Activated naive CD4-positive, alpha-beta T cell treated with Interleukin-2 at 50 U/mL for 16 hours (primary cell): ENCODE measurements around the gene SMAD3.
A peak's percentile ranks its signal among the peaks of the same experiment; 100 is the strongest.

Experiments
- DNase-seq: peaks from one replicate; pipeline ENCODE4 v3.0.0-alpha.2; 2020

SMAD3 gene

DNA sequence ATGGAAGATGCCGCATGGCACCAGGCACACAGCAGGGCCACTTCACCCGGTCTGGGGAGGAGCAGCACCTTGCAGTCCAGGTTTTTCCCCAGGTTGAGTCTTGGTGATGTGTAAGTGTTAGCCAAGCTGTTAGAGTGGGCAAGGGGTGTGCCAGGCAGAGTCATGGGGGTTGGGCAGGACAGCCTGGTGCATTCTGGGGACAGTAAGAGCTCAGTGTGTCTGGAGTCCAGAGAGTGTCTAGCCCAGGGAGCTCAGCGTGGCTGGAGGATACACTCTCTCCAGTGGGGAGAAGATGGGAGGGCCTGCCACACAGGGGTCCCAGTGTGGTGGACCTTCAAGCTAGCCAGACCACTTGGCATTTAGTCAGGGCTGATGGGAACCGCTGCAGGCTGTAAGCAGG lies 101.7 kb downstream of the SMAD3 start:
- DNase-seq, result no peak

DNA sequence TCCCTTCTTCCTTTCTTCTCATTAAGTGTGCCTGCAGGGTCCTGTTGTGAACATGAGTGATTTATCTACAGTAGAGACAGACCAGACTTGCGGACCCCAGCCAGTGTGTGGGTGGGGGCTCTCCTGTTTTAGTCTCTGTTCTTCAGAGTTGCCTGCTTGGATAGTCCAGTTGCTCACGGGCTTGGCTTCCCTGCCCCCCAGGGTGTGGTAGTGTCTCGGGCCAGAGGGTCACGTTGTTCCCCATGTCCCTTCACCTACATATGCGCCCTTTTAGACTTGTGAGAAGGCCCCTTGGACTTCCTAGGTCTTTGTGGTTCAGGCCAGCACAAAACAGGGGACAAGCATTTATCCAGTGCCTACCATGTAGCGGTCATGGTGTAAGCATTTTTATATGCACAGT lies 103.3 kb downstream of the SMAD3 start:
- DNase-seq, result no peak

DNA sequence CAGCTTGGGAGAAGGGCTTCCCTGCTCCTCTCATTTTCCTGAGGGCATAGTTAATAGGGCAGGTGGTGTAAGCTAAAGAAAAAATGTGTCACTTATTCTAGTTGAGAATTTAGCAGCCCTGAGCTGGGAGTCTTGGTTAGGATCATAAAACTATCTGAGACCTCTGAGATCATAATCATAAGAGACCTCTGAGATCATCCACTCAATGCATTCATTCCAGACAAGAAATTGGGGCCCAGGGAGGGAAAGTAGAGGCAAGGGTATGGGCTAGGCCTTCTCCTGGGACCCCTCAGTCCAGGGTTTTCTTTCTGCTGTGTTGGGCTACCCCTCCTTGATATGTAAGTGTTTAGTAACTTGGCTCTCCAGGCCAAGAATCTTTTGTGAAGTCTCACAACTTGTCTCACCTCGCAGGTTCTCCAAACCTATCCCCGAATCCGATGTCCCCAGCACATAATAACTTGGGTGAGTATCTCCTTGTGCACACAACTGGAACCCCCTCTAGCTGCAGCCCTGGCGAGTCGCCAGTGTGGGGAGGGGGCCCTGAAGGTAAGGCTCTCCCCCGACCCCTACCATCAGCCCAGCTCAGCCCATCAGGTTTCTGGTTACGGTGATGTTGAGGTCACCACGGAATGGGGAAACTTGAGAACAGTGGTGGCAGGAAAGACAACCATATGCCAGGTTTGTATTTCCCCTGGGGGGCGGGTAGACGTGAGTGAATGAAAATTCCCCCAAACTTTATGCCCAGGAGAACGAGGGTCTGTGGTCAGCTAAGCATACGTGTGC lies 104.9 kb downstream of the SMAD3 start:
- DNase-seq, result no peak

DNA sequence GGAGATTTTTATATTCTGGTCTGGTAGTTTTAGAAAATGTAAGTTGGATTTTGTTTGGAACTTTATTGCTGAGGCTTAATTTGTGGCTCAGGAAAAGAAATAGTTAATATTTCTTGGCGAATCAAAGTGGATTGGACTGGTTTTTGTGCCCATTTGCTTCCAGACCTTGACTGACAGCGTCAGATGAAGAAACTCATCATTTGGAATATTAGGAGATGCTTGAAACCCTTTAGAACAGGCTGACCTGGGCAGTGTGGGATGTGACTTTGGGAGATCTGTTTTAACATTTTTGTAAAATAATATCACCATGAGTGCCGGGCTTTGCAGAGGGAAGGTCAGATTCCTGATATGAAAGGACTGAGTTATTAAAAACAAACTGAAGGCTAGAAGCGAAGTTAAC lies 106.1 kb downstream of the SMAD3 start:
- no peak for DNase-seq

DNA sequence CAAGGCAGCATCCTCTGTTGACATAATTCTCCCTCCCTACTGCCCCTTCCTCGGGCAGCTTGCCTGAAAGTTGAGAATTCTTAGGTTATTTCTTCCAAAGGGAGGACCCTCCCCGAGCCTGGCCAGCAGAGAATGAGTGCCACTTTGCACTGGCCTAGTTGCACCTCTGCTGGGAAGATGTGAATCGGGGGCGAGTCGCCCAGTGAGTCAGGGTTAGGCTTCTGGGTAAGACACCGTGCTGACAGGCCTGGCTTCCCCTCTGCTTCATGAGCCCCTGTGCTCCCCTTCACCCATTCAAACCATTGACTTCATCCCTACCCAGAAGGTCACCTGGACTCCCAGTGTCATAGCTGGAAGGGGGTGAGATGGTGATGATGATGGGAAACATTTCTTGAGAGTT lies 106.8 kb downstream of the SMAD3 start:
- no peak for DNase-seq

DNA sequence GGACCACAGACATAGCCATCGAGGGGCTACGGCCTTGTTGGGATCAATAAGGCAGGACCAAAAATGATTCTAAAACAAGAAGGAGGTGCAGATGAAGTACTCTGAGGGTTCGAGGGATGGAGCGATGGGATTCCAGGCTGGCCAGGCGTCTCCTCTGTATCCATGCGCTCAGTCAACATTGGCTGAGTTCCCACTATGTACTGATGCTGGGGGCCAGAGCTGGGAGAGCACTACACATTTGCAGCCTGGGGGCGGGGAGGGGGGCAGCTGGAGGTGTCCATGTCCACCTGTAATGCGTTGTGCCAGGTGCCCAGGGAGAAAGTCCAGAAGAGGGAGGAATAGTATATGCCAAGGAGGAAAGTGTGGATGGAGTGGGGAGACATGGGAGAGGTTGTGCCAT lies 107.6 kb downstream of the SMAD3 start:
- no peak for DNase-seq

DNA sequence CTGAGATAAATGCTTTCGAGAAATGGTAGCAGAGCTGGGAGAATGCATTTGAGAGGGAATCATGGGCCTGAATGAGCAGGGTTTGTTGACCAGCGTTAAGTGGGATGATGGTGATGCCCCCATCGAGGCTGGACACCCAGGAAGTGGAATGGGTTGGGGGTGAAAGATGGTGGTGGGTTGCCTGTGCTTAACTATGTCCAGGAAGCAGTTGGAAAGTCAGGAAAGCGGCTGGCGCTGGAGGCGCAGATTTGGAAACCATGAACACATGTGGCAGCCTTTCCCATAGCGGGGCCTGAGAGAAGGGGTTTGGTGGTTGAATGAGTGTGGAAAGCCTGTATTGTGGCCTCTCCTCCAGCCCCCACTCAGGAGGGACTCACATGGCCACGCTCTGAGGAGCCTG lies 108.4 kb downstream of the SMAD3 start:
- no peak for DNase-seq

DNA sequence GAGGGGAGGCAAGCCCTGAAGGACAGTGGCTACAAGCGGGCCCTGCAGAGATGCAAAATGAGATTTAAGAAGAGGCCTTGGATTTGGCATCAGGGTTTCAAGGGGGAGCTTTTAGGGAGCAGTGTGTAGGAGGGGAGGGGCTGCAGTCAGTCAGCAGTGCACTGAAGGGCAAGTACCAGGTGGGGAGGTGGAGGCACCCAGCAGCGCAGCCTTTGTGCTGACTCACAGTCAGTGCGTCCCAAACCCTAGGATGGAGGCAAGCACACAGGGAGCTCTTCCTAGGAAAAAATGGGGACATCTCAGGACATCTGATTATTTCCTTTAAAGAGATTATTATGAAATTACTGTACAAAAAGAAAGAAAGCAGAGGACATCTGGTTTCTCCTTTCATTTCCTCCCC lies 109.0 kb downstream of the SMAD3 start:
- no peak for DNase-seq

DNA sequence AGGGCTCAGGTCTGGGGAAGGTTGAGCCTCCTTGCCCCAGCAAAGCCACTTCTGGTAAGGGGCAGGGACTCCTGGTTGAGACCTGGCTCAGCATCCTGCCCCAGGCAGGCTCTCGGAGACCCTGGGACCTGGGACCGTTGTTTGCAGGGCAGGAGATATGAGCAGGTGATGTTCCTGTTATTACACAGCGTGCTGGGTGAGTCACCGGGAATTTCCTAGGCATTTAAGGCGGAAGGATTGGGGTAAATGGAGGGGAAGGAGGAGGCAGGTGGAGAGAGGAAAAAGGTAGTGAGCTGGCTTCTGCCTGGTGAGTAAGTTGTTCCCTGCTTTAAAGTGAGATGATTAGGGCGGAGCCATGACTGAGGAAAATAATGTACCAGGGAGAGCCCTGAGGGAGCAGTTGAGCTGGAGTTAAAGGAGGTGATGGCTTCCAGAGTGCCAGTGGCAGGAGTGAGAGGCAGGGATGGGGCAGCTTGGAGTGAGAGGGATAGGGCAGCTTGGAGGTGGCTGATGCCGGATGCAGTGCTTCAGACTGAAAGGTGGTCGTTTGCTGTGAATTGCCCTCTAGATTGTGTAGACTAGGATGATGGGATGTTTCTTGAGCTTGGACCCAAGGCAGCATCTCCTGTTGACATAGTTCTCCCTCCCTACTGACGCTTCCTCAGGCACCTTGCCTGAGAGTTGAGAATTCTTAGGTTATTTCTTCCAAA lies 109.6 kb downstream of the SMAD3 start:
- DNase-seq, result peak; percentile 49

DNA sequence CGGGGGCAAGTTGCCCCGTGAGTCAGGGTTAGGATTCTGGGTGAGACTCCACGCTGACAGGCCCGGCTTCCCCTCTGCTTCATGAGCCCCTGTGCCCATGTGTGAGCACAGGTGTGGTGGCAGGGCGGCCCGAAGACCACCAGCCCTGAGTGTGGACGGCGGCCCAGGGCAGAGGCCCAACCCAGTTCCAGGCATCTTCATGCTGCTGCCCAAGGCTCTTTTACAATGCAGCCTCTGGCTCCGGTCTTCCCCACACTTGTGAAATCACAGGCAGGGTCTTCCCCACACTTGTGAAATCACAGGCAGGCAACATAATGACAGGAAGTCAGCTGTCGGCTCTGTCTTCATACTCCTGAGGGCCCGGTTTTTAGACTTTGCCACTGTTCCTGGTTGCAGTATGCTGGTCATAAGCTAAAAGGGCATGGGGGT lies 110.3 kb downstream of the SMAD3 start:
- DNase-seq, result no peak

DNA sequence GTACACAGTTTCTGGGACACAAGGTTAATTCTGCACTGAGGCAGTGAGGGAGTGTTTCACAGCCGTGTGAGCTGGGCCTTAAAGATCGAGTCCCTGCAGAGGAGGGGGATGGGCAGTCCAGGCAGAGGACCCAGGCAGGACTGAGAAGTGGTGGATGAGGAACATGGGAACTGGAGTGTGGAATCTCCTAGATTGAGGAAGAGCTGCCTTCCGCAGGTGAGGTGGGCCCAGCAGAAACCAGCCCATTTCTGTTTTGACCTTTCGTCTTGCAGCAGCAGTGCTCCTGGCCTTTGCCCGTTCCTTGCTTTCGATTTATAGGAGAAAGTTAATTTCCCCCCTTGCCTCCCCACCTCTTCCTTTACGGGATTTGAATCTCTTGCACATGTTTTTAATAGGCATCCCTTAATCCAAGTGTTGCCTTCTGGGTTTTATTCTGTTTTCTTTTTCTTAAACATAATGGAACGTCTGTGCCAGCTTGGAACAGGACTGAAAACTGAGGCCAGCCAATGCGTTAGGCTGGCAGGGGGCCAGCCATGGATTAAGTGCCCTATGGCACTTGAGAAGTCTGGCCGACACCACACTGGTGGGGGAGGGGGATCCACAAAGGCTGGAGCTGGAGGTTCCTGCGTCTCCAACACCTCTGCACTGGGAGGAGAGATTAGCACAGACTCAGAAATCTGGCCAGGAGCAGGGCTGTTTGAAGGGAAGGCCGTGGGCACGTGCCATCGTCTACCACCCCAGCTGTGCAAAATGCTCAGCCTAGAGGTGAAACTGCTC lies 111.0 kb downstream of the SMAD3 start:
- DNase-seq, result no peak

DNA sequence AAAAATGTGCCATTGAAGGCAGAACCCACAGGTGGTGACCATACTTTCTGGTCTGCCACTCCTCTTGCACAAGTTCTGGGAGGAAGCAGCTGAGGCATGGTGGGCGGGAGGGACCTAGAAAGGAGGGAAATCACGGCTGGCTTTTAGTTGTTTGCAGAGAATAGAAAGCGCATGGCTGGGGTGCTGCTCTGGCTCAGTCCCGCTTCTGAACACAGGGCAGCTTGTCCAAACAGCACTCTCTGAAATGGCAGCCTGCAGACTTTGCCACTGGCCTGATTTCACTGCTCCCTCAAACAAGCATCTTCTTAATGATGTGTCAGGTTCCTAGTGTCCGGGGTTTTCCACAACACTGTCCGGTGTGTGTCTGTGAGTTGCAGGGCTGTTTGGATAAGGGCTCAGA lies 112.3 kb downstream of the SMAD3 start:
- DNase-seq, result no peak

DNA sequence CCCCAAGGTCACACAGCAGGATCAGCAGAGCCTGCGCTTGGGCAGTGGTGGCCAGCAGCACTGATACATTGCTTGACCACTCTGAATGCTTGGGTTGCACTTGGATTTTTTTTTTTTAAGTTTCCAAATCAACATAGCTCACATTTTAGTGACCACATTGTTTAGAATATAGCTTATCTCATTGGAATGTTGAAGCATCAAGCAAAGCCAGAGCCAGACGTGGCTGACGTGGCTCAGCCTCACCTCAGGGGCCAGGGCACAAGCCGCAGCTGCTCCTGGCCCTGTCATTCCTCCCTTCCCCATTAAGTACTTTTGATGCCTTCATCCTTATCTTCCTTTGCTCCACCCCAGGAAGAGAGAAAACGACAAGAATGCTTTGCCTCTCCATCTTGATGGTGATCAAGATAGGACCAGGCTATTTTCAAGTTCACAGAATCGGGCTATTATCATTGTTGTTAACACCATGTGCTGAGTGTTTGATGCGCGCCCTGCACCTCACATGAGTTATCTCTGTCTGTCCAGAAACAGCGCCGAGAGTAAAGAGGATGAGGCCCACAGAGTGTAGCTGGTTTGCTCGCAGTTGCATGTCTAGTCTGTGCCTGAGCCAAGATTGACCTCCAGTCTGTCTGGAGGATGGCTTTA lies 113.3 kb downstream of the SMAD3 start:
- DNase-seq, result no peak

DNA sequence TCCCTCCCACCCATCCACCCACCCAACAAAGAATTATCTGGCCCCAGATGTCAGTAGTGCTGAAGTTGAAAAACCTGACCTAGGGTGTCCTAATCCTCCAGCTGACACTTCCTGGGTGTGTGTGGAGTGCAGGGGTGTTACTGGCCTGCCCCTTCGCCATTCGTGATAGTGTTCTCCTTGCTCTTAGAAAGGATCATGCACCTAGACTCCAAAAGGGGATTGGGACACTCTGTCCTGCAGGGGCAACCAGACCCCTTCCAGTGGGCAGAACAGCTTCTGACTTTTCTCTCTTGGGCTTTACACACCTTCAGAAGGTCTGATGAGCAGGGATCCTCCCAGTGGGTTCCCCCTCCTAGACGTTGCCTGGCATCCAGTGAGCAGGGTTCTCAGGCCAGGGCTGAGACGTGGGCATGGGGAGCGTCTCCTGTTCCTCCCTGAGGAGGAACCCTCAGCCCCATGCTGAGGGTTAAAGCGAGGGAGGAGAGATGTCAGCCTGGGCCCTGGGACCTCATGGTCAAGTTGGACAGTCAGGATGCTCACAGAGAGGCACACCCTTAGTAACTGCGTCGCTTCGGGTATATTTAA lies 114.1 kb downstream of the SMAD3 start:
- DNase-seq, result no peak

DNA sequence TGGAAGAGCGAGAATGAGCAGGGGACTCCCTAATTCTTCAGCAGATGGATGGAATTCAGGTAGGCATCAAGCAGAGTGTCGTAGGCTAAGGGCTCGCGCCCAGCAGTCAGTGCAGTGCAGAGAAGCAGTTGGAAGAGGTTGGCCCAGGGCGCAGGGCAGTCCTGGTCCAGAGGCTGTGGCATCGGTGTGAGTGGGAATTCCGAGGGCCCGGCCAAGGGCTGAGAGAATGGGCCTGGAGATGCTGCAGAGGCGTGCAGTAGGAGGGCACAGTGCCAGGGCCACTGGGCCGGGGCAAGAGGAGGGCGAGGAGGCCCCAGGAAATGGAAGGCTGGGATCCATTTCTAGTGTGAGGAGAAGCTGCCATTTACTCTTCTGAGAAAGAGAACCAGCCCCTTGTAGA lies 114.6 kb downstream of the SMAD3 start:
- no peak for DNase-seq

DNA sequence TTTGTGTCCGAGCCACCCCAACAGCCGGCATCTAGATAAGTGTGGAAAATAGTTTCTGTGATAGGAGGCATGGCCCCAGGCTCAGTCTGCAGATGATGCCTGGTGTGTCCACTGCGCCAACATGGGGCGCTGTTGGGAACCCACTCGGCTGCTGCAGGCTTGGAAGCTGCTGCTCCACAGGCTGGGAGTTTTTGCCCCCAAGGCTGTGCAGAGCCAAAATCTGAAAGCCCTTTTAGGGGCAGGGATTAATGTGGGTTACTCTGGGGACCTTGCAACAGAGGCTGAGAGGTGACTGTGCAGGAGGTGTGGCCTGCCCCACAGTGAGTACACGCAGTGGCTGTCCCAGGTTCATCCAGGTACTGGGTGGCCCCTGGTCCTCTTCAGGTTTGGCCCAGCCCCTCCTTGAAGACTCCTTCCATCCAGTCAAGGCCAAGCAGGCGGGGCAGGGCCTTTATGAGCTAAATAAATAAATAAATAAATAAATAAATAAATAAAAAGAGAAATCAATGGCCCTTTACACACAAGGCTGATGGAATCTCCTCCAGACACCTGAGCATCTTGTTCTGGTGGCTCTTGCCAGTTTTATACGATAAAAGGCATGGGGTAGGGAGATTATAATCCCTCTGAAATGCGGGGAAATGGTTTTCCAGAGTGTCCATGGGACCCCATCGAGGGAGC lies 115.3 kb downstream of the SMAD3 start:
- no peak for DNase-seq

DNA sequence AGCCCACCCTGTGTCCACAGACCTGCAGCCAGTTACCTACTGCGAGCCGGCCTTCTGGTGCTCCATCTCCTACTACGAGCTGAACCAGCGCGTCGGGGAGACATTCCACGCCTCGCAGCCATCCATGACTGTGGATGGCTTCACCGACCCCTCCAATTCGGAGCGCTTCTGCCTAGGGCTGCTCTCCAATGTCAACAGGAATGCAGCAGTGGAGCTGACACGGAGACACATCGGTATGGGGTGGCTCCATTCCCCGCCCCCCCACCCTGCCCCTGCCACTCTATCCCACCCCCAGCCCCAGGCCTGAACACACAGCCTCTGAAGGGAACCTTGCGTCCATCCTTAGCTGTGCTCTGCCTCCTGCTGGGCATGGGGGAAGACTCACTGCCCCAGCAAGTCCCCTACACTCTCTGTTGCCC lies 115.8 kb downstream of the SMAD3 start:
- no peak for DNase-seq

DNA sequence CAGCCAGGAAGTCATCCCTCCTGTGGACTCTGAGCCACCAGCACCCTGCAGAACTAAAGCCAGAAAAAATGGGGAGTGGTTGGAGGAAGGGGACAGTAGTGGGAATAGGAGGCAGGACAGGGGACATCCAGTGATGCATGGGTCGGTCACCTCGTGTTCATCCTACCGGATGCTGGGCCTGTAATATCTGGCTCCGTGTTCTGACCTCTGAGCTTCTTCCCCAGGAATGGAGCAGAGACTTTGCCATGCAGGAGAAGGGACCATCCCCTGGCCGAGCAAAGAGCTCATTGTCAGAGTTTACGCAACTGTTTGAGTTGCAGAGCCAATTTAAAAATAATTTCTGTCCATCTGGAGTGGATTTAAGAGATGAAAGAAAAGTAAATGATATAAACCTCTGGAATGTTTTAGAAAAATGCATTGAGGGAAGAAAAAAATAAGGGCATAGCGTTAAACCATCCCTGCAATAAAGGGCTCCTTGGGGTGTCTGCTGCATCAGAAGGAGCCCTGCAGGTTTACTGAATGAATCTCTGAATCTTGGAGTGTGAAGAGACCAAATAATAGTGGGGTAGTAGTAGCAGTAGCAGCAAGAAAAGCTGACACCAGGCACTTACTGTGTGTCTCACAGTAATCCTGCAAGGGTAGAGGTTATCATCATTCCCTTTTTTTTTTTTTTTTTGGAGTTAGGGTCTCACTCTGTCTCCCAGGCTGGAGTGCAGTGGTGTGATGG lies 118.2 kb downstream of the SMAD3 start:
- no peak for DNase-seq

DNA sequence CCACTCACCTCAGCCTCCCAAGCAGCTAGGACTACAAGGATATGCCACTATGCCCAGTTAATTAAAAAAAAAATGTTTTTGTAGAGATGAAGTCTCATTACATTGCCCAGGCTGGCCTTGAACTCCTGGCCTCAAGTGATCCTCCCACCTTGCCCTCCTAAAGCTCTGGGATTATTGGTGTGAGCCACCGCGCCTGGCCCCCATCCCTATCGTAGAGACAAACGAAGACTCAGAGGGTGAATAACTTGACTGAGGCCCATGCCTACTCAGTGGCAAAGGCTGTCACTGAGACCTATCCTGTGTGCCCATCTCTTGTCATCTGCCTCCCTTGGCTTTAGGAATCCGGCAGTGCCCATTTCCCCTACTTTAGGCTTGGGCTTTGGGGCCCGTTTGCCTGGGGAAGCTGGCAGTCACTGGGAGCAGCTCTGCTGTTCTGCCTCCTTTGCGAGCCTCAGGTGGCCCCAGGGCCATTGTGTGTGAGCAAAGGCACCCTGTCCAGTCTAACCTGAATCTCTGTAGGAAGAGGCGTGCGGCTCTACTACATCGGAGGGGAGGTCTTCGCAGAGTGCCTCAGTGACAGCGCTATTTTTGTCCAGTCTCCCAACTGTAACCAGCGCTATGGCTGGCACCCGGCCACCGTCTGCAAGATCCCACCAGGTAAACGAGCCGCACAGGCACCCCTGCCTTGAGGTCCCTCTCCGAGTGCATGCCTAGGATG lies 119.0 kb downstream of the SMAD3 start:
- no peak for DNase-seq

DNA sequence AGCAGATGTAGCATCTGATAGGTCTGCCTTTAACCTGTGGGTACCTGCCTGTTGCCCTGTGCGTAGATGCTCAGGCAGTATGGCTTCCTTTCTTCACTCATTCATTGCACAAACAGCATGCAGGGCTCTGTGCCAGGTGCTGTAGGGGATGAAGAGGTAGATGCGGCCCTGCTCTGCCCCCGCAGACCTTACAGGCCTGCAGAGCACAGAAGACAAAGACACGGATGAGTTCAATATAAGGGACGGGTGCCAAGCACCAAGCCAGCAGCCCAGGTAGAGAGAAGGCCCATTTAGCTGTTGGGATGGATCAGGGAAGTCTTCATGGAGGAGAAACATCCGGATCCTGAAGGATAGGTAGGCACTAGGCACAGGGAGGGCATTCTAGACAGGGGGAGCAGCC lies 119.6 kb downstream of the SMAD3 start:
- no peak for DNase-seq
